ENCODE results near the gene TEDC2. TPM values are rescaled to one million over a fixed set of nuclear protein-coding genes. Genes with fewer than 3 reads are reported as not detected.

TEDC2 gene
- total and polyA plus RNA-seq, 2 of the 8 experiments (the other 6 are each of a cell fraction or from before 2014, with no cell fraction given), result 54.6 to 55.6 TPM

- Histone ChIP-seq H3K4me3 (ENCODE audit: extremely low read depth in 1 of 4, insufficient read depth in 2 of 4, low read depth in 3 of 4, low read length in 4 of 4) (no peak overlapping the region), H2AK5ac (ENCODE audit: low read depth, low read length) (no peak overlapping the region), H3K79me2 (ENCODE audit: control insufficient read depth in 1 of 2, insufficient read depth in 2 of 2, low read length in 2 of 2) (0 out of 4 replicates have a peak, but pooled peaks cover 0 to 2% of the 10 kb centered on the region in 2 experiments), H3K23me2 (ENCODE audit: low read depth, low read length) (no peaks in the 10 kb centered on the region), H4K8ac (ENCODE audit: extremely low read depth, insufficient read depth, low read length) (no peak overlapping the region; the same call in 1 of the 2 replicates), H2BK12ac (ENCODE audit: low read depth, low read length) (0 out of 2 replicates have a peak overlapping the region, but pooled peaks have one; percentile 60), H3K18ac (ENCODE audit: extremely low read depth, low read length) (no peak overlapping the region), H3K4ac (replicated peaks; ENCODE audit: insufficient read length, low read depth, low read length) (no peak overlapping the region), H4K20me1 (replicated peaks in 1 of 2; ENCODE audit: control insufficient read depth in 1 of 2, insufficient read depth in 2 of 2, low read length in 2 of 2) (peaks cover 0 to 11% of the 10 kb centered on the region in 2 experiments), H4K5ac (ENCODE audit: insufficient read length, low read depth, low read length) (no peak overlapping the region), H3K79me1 (ENCODE audit: low read depth, low read length) (peaks cover 2% of the 10 kb centered on the region; the same call in 1 of the 2 replicates), H3K27me3 (replicated peaks in 1 of 4; ENCODE audit: control insufficient read depth in 3 of 4, extremely low read depth in 1 of 4, insufficient read depth in 3 of 4, low read length in 3 of 4) (no peaks in the 10 kb centered on the region), H2BK120ac (replicated peaks; ENCODE audit: low read depth, low read length) (no peak overlapping the region), H3K4me1 (replicated peaks in 1 of 4; ENCODE audit: control insufficient read depth in 3 of 4, insufficient read depth in 4 of 4, low read length in 3 of 4) (no peaks in the 10 kb centered on the region), H3K36me3 (ENCODE audit: control insufficient read depth in 2 of 4, insufficient read depth in 4 of 4, low read length in 3 of 4) (peaks cover 0 to 15% (median 4%) of the 10 kb centered on the region in 4 experiments; a peak in 4 of 8 replicates), H2BK5ac (ENCODE audit: low read depth, low read length) (no peak overlapping the region), H3K4me2 (ENCODE audit: insufficient read depth in 1 of 2, low read depth in 2 of 2, low read length in 2 of 2) (no peak overlapping the region), H2AFZ (ENCODE audit: low read length) (no peak overlapping the region), H3K23ac (ENCODE audit: insufficient read length) (no peak overlapping the region), H3K9me3 (ENCODE audit: insufficient read depth in 2 of 2, low read depth in 1 of 2, low read length in 1 of 2) (no peaks in the 10 kb centered on the region), H3K27ac (ENCODE audit: low read depth, low read length) (no peak overlapping the region), H3K9ac (replicated peaks in 1 of 4; ENCODE audit: extremely low read depth in 1 of 4, low read depth in 3 of 4, low read length in 3 of 4) (no peak overlapping the region), H2BK20ac (ENCODE audit: low read length) (no peak overlapping the region), H3K56ac (replicated peaks; ENCODE audit: insufficient read length, low read depth, low read length) (no peak overlapping the region), H4K91ac (replicated peaks; ENCODE audit: insufficient read length, low read length) (no peak overlapping the region), H3K14ac (ENCODE audit: insufficient read length) (no peak overlapping the region), H2BK15ac (ENCODE audit: low read length) (no peak overlapping the region)
- FAIRE-seq, result no peak
- CTCF ChIA-PET (ENCODE audit: partially characterized antibody), result interaction anchor here (0.8 to 1.6 kb wide), 2 partner anchors 10 to 214 kb away, joined by 3 to 5 read pairs; no protein-coding TSS in a partner anchor
- POLR2A ChIA-PET (ENCODE audit: partially characterized antibody), result interaction anchor here (0.7 to 1.3 kb wide), 3 partner anchors 9 to 46 kb away, joined by 3 to 4 read pairs (median 3); no protein-coding TSS in a partner anchor
- TF ChIP-seq CHD1 (IDR thresholded peaks at IDR 0.05; ENCODE audit: low read depth, low read length), result no peak
- TF ChIP-seq ASH2L (IDR thresholded peaks at IDR 0.05; ENCODE audit: low read length), result no peak
- TF ChIP-seq, protein P1, sequence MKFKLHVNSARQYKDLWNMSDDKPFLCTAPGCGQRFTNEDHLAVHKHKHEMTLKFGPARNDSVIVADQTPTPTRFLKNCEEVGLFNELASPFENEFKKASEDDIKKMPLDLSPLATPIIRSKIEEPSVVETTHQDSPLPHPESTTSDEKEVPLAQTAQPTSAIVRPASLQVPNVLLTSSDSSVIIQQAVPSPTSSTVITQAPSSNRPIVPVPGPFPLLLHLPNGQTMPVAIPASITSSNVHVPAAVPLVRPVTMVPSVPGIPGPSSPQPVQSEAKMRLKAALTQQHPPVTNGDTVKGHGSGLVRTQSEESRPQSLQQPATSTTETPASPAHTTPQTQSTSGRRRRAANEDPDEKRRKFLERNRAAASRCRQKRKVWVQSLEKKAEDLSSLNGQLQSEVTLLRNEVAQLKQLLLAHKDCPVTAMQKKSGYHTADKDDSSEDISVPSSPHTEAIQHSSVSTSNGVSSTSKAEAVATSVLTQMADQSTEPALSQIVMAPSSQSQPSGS (IDR thresholded peaks at IDR 0.05; ENCODE audit: low read length), result no peak
- no peak for DNase-seq (ENCODE audit: low read depth in 1 of 2, low spot score in 2 of 2)
- 94% methylated on average over 6 of the region's 6 CpGs; no CpG with 5 or more reads in 1 of the 2 experiments for WGBS, 2 experiments (ENCODE audit: extremely low coverage in 1 of 2, insufficient coverage in 1 of 2, insufficient read length in 1 of 2, insufficient replicate concordance in 2 of 2, low coverage in 1 of 2, low lambda C conversion rate in 2 of 2, missing lambda C conversion rate in 1 of 2)
Measured at GRCh38 chr16:2493605-2494004, 33.7 kb downstream of the TEDC2 start.
